Heart left ventricle (tissue), 16 donors: ENCODE data around the gene RBM7. TPM values are rescaled to one million over a fixed set of nuclear protein-coding genes. Genes with fewer than 3 reads are reported as not detected.

Experiments used
- ATAC-seq, 4 donors: fragments of 200-7000 bp; cut with Tn5 transposase; one replicate each; pipeline ENCODE4 v1.9.1; 2020 to 2022; ENCODE audit warnings: moderate library complexity in 4 of 4, mild to moderate bottlenecking in 3 of 4, moderate number of reproducible peaks in 1 of 4
- DNase-seq, 5 donors: peaks; one replicate each; pipeline ENCODE4 v3.0.0-alpha.2; 2020
- H3K27ac ChIP-seq, 12 donors: fragments of 200-600 bp; sonication (generic) in 4 of 12; one replicate each; pipeline versions ENCODE4 v1.5.0 to v1.8.0; 2016 to 2022; ENCODE audit warnings: mild to moderate bottlenecking in 2 of 12
- H3K27me3 ChIP-seq, 9 donors: fragments of 200-600 bp; sonication (generic) in 2 of 9; one replicate each; pipeline versions ENCODE4 v1.5.1 to v1.8.0; 2016 to 2022; ENCODE audit warnings: mild to moderate bottlenecking in 3 of 9
- H3K36me3 ChIP-seq, 9 donors: fragments of 200-600 bp; sonication (generic) in 2 of 9; one replicate each; pipeline versions ENCODE4 v1.5.0 to v1.8.0; 2018 to 2022; ENCODE audit warnings: mild to moderate bottlenecking in 2 of 9
- H3K4me1 ChIP-seq, 12 donors: fragments of 200-600 bp; sonication (generic) in 4 of 12; one replicate each; pipeline versions ENCODE4 v1.5.0 to v1.8.0; 2016 to 2022; ENCODE audit warnings: mild to moderate bottlenecking in 3 of 12
- H3K4me3 ChIP-seq, 12 donors: fragments of 200-600 bp; sonication (generic) in 4 of 12; one replicate each; pipeline versions ENCODE4 v1.5.0 to v1.8.0; 2017 to 2022; ENCODE audit warnings: mild to moderate bottlenecking in 9 of 12, moderate library complexity in 4 of 12
- H3K9me3 ChIP-seq, 12 donors: fragments of 200-600 bp; sonication (generic) in 4 of 12; one replicate each; pipeline versions ENCODE4 v1.5.0 to v1.8.0; 2016 to 2022; ENCODE audit warnings: mild to moderate bottlenecking in 1 of 12
- POLR2A ChIP-seq, 2 donors: fragments of 450-650 bp; IDR thresholded peaks; one replicate each; pipeline ENCODE4 v1.6.1; 2017; ENCODE audit warnings: antibody characterized with exemption in 2 of 2, mild to moderate bottlenecking in 2 of 2, moderate library complexity in 2 of 2
- WGBS, 4 donors: extraction: QIAGEN DNeasy Blood & Tissue Kit in 2 of 4; methylation state at CpG; one replicate each; pipeline versions ENCODE4 v1.1.5 to v1.1.7; 2013 to 2018; 5-methylcytosine and 5-hydroxymethylcytosine counted together
- intact Hi-C, 10 donors: fragments of 100-400 bp; cut with DNase I; formaldehyde crosslinking; loops; one replicate each; pipeline versions ENCODE4 v1.11.1 to v1.14.2; 2022
- polyA plus RNA-seq, 2 donors: library from polyadenylated mRNA; stranded (reverse); fragments of 200-250 nt; gene quantifications; one replicate each; pipeline ENCODE4 v1.2.3, GENCODE V29; 2013
- total RNA-seq, 9 donors: library from RNA; depleted of rRNA in 2 of 9; stranded (reverse); fragments of >200 nt in 2 of 9; fragmentation: NEBNext Ultra II Directional in 3 of 9; extraction: Animal tissue kit (Norgen Biotek cat#: 25700) in 3 of 9; gene quantifications; one replicate each; pipeline versions ENCODE4 v1.1.0 to v1.2.4, GENCODE V29; 2016 to 2023
- TF ChIP-seq, protein P1 (sequence below), 12 donors: fragments of 200-600 bp; sonication (generic) in 4 of 12; IDR thresholded peaks; one replicate each; pipeline versions ENCODE4 v1.5.0 to v1.8.0; 2018 to 2022; ENCODE audit warnings: antibody characterized with exemption in 12 of 12, mild to moderate bottlenecking in 5 of 12
- donor health status: ischemic (EF 13 %, LVEDD 7.1; RV severe dilation, severe dysfunction).
- donor health status: healthy with polysubstance abuse.
- donor health status: DM: no; HTN: yes; CAD: no.
- donor health status: DM: no; HTN: no; CAD: no.
- donor health status: ischemic (EF 25% LVEDD 6.9; RV normal size, moderate dysfunction).
- donor health status: ischemic (EF 25% LVEDD 5.7; RV mildly dilated, moderate dysfunction).
- donor health status: healthy.
- donor health status: DM: yes; HTN: yes; CAD: no.
- donor health status: ischemic (EF 35%, LVEDD 5.7; RV mildly dilated, moderate dysfunction).
- donor health status: nonischemic (EF 11% LVEDD 7.7; RV severe dilation, severe dysfunction).
- donor health status: DM: yes; HTN: yes; CAD: no.
- donor health status: PGD.
- donor health status: ischemic (EF 29% LVEDD 5.4; RV normal size, mild dysfunction).
- donor health status: nonischemic (EF 23%, LVEDD 6.1; RV moderate dilation, normal function).

Gene RBM7
- total and polyA plus RNA-seq, 11 donors = 2.7 to 28.7 (median 20.5) TPM

DNA sequence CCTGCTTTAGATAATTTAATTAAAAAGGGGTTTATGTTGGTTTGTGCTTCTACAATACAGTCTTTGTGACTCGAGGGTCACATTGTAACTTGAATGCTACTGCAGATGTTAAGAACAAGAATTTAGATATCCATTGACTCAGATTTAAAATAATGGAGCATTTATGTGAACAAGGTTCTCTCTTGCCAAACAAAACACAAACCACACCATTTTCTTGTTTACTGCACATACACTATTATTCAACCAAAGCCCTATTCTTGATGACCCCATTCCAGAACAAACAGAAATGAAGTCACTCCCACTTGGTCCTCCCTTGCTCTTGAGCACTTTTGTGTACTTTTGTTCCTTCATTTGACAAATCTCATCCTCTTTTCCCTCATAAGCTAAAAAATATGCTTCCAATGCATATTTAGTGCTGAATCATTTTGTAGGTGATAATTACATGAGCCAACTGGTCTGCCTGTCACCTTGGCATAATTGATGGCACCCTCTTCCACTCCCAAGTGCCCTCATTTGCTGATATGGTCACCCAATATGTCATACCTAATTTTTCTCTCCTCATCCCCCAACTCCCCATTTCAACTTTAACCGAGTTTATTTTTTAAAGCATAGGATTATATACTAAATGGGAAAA, 3.0 kb upstream of the RBM7 start:
- ATAC-seq (no peak), DNase-seq (no peak)
- H3K27ac ChIP-seq = no peak overlapping the region
- H3K27me3 ChIP-seq = no peaks in the 10 kb centered on the region
- 67 to 76% (median 72%) methylated on average over 2 of the region's 2 CpGs for WGBS, 4 donors
- peaks cover 0 to 41% (median 26%) of the 10 kb centered on the region in 12 donors for H3K4me1 ChIP-seq
- H3K9me3 ChIP-seq = no peaks in the 10 kb centered on the region
- intact Hi-C loops = loop anchor here in 5 of 10 donors (5.0 to 10.0 kb wide), 5 partner anchors 45 to 113 kb away; no protein-coding TSS in a partner anchor
- no peak overlapping the region for H3K4me3 ChIP-seq
- peaks cover 0 to under 1% (median 0%) of the 10 kb centered on the region in 9 donors for H3K36me3 ChIP-seq
- no peak for TF ChIP-seq POLR2A (IDR thresholded peaks at IDR 0.05)

DNA sequence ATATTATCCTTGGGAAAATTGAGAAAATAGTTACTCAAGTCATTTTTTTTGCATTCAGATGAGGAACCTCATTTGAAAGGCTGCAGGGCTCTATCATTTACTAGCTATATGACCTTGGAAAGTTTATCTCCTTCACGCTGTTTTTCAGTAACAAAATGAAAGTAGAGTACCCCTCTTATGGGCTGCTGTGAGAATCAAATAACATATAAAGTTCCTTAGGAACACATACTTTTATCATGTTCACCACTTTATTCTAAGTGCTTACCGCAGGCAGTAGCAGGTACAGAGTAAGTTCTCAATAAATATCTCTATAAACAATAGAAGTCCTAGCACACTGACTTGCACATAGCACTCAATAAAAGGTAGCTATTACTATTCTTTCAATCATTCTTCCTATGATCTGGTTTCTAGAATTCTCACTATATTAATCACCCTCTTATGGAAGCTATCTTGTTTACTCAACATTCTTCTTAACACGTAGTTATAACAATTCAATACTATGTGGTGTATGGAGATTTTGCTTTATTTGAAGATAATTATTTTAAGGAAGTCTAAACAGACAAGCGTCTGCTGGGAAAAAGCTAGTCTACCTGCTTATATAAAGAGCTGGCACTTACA, 2.1 kb upstream of the RBM7 start:
- no peaks in the 10 kb centered on the region for H3K9me3 ChIP-seq
- 72 to 78% (median 77%) methylated on average over 4 of the region's 4 CpGs for WGBS, 4 donors
- DNase-seq (no peak), ATAC-seq (no peak)
- intact Hi-C loops = loop anchor here in 5 of 10 donors (5.0 to 10.0 kb wide), 5 partner anchors 44 to 114 kb away; no protein-coding TSS in a partner anchor
- H3K27me3 ChIP-seq = no peaks in the 10 kb centered on the region
- H3K27ac ChIP-seq = peak overlapping the region in 4 of 12 donors; percentile 90 to 99 (median 96)
- peaks cover 0 to 10% (median 7%) of the 10 kb centered on the region in 9 donors for H3K36me3 ChIP-seq
- TF ChIP-seq, protein P1, sequence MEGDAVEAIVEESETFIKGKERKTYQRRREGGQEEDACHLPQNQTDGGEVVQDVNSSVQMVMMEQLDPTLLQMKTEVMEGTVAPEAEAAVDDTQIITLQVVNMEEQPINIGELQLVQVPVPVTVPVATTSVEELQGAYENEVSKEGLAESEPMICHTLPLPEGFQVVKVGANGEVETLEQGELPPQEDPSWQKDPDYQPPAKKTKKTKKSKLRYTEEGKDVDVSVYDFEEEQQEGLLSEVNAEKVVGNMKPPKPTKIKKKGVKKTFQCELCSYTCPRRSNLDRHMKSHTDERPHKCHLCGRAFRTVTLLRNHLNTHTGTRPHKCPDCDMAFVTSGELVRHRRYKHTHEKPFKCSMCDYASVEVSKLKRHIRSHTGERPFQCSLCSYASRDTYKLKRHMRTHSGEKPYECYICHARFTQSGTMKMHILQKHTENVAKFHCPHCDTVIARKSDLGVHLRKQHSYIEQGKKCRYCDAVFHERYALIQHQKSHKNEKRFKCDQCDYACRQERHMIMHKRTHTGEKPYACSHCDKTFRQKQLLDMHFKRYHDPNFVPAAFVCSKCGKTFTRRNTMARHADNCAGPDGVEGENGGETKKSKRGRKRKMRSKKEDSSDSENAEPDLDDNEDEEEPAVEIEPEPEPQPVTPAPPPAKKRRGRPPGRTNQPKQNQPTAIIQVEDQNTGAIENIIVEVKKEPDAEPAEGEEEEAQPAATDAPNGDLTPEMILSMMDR (IDR thresholded peaks at IDR 0.05) = no peak
- no peak for TF ChIP-seq POLR2A (IDR thresholded peaks at IDR 0.05)
- H3K4me1 ChIP-seq = peaks cover 0 to 49% (median 34%) of the 10 kb centered on the region in 12 donors
- H3K4me3 ChIP-seq = peak overlapping the region in 2 of 12 donors; percentile 63 to 82

DNA sequence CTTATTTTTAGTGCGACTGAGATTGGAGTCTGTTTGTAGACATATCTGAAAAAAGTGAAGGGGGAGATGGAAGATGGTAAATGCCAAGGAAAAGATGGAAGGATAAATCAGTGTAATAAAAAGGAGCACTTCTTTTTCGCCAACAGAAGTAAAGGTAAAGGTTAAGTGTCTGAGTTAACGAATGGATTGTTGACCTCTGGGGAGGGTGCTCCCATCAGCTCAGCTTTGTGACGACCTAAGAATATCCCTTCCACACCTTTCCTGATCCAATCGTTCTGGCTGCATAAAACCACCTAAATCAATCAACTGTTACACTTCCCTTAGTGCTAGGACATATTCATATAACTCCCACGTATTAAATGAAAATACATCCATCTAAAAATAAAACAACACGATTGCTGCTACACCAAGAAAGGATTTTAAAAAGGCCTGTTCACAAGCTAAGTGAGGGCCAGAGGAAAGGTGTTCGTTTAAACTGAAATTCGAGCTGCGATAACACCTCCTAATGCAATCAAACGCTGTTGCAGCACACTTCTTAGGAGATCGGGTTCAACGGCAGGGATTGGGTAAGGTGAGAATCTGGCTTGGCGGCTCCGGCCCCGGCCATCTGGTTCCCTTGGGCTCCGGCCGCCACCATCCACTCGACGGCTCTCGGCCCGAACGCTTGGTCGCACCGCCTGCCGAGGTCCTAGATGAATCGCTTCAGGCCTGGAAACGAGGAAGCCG, 813 bp upstream of the RBM7 start:
- peaks cover 0 to 62% (median 46%) of the 10 kb centered on the region in 12 donors for H3K4me1 ChIP-seq
- TF ChIP-seq, protein P1 (IDR thresholded peaks at IDR 0.05) = no peak
- no peak for TF ChIP-seq POLR2A (IDR thresholded peaks at IDR 0.05)
- peak overlapping the region; percentile 63 to 94 (median 76) for H3K4me3 ChIP-seq
- H3K27me3 ChIP-seq = no peaks in the 10 kb centered on the region
- intact Hi-C loops = loop anchor here (1.0 to 10.0 kb wide), 11 partner anchors 38 to 115 kb away; partner anchors contain the start of genes REXO2 (in 7 of the 10) and NNMT (in 2 of the 10)
- 3 to 5% (median 4%) methylated on average over 21 to 29 of the region's 29 CpGs for WGBS, 4 donors
- H3K27ac ChIP-seq = peak overlapping the region; percentile 89 to 100 (median 98)
- no peaks in the 10 kb centered on the region for H3K9me3 ChIP-seq
- H3K36me3 ChIP-seq = peaks cover 0 to 19% (median 8%) of the 10 kb centered on the region in 9 donors
- ATAC-seq (peak; percentile 42 to 68 (median 65)), DNase-seq (no peak)

DNA sequence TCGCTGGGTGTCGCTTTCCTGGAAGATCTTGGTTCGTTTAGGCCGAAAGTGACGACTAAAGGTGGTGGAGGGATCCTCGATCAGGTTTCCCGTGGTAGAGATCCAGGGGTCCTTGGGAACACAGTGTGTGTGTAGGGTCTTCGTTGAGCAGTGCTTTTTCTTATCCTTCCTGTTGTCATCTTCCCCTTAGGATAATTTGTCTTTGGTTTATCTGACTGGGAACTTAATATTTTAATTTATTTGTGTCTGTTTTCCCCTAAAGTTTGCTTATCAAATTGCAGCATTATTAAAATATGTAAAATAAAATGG, 403 bp downstream of the RBM7 start:
- intact Hi-C loops = loop anchor here in 9 of 10 donors (1.0 to 10.0 kb wide), 9 partner anchors 36 to 116 kb away; partner anchors contain the start of genes REXO2 (in 8 of the 9) and NNMT (in 2 of the 9)
- TF ChIP-seq, protein P1 (IDR thresholded peaks at IDR 0.05) = peak in 1 of 12 donors; percentile 4
- TF ChIP-seq POLR2A (IDR thresholded peaks at IDR 0.05) = no peak
- Histone ChIP-seq H3K27ac (peak overlapping the region; percentile 89 to 100 (median 98)), H3K4me3 (peak overlapping the region; percentile 63 to 94 (median 76)), H3K9me3 (no peaks in the 10 kb centered on the region), H3K4me1 (peaks cover 0 to 74% (median 55%) of the 10 kb centered on the region in 12 donors), H3K27me3 (no peaks in the 10 kb centered on the region), H3K36me3 (peaks cover 0 to 31% (median 15%) of the 10 kb centered on the region in 9 donors)
- 0 to 1% (median 0%) methylated on average over 6 to 8 of the region's 8 CpGs for WGBS, 4 donors
- no peak for ATAC-seq
- DNase-seq = no peak
